ENCODE data around the gene DCAF6. TPM values are rescaled to one million over a fixed set of nuclear protein-coding genes. Genes with fewer than 3 reads are reported as not detected.

Gene DCAF6
- total RNA-seq, 1 donor from 2014 or later = 37.5 TPM

DNA sequence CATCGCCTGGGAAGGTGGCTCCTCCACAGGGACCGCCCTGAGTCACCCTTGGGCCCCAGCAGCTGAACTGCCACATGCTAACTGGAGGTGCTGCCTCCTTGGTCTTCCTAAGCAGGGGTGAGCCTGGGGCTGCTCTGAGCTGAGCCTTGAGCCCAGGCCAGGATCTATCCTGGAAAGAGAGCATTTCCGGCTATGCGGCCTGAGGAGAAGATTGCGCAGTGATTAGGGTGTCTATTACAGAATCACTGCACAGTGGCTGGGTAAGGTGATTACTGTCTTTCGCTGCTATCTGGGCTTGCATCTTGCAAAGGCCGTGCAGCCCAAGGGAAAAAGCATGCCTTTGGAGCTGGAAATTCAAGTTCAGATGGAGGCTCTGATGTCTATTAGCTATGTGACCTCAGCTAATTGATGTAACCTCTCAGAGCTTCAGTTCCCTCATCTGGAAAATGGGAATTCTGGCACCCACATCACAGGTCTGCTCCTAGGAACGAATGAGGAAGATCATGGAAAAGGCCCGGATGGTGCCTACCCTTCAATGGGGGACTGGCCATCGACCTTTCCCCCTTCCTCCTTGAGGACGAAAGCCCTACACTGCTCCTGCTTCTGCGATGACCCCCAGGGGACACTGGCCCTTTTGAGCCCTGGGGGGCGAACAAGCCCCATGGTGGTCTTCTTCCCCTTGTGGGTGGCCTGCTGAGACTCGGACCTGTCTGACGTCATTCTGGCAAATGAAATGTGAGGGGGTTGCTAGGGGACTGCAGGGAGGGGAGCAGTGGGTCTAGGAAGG, 162.2 kb downstream of the DCAF6 start:
- TF ChIP-seq, protein P1, sequence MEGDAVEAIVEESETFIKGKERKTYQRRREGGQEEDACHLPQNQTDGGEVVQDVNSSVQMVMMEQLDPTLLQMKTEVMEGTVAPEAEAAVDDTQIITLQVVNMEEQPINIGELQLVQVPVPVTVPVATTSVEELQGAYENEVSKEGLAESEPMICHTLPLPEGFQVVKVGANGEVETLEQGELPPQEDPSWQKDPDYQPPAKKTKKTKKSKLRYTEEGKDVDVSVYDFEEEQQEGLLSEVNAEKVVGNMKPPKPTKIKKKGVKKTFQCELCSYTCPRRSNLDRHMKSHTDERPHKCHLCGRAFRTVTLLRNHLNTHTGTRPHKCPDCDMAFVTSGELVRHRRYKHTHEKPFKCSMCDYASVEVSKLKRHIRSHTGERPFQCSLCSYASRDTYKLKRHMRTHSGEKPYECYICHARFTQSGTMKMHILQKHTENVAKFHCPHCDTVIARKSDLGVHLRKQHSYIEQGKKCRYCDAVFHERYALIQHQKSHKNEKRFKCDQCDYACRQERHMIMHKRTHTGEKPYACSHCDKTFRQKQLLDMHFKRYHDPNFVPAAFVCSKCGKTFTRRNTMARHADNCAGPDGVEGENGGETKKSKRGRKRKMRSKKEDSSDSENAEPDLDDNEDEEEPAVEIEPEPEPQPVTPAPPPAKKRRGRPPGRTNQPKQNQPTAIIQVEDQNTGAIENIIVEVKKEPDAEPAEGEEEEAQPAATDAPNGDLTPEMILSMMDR (conservative IDR thresholded peaks at IDR 0.05; ENCODE audit: low read depth, low read length) = no peak
- no peak for DNase-seq (ENCODE audit: low read depth)
- no peak overlapping the region for H3K4me3 ChIP-seq (ENCODE audit: low read depth, low read length)

GRCh38 chr1:168099337-168099801, 162.9 kb downstream of the DCAF6 start:
- DNase-seq (ENCODE audit: low read depth) = no peak
- no peak overlapping the region for H3K4me3 ChIP-seq (ENCODE audit: low read depth, low read length)
- TF ChIP-seq, protein P1 (conservative IDR thresholded peaks at IDR 0.05; ENCODE audit: low read depth, low read length) = no peak

DNA sequence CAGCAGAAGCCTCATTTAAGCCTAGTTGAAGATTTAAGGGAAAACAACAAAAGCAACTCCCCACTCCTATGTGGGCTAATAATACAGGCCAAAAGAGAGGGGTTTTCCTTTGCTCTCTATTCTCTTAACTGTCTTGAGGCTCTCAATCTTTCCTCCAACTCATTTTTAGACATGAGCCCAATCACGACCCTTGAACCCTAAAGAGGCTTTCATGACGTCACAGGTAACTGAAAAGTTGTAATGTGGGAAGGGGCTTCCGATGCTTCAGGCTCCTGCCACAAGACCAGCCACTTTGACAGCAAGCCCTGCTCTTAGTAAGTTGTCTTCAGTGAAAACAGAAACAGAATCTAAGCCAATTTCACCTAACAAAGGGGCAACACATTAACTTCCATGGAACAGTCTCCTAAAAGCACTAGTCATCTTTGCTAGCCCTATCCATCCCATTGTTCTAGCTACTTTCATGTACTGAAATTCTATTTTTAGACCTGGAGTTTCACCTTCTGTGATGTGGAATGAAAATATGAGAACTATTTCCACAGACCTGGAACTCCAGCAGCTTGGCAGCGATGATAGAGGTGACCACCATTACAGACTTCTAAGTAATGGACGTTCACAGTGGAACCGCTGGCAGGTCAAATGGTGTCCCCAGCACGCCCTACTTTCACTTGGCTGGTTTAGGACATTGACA, 164.0 kb downstream of the DCAF6 start:
- DNase-seq (ENCODE audit: low read depth) = no peak
- H3K4me3 ChIP-seq (ENCODE audit: low read depth, low read length) = no peak overlapping the region
- TF ChIP-seq, protein P1 (conservative IDR thresholded peaks at IDR 0.05; ENCODE audit: low read depth, low read length) = no peak

DNA sequence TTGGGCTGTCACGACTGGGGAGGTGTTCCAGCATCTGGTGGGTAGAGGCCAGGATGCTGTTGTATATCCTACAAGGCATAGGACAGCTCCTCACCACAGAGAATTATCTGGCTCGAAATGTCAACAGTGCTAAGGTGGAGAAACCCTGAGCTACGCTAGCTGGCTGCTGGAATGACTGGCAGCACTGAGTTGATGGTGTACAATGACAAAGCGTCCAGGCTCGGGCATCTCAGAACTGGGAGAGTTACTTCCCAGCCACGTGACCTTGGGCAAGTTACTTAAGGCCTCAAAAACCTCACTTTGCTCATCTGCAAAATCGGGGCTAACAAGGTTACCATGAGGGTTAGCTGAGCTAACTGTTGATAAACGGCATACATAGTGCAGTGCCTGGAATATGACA, 164.9 kb downstream of the DCAF6 start:
- DNase-seq (ENCODE audit: low read depth) = no peak
- TF ChIP-seq, protein P1 (conservative IDR thresholded peaks at IDR 0.05; ENCODE audit: low read depth, low read length) = no peak
- H3K4me3 ChIP-seq (ENCODE audit: low read depth, low read length) = no peak overlapping the region

- H3K4me3 ChIP-seq (ENCODE audit: low read depth, low read length) = no peak overlapping the region
- TF ChIP-seq, protein P1 (conservative IDR thresholded peaks at IDR 0.05; ENCODE audit: low read depth, low read length) = no peak
- DNase-seq (ENCODE audit: low read depth) = no peak
Measured at GRCh38 chr1:168102487-168102886, 166.0 kb downstream of the DCAF6 start.

- DNase-seq (ENCODE audit: low read depth) = no peak
- H3K4me3 ChIP-seq (ENCODE audit: low read depth, low read length) = no peak overlapping the region
- TF ChIP-seq, protein P1 (conservative IDR thresholded peaks at IDR 0.05; ENCODE audit: low read depth, low read length) = no peak
Measured at GRCh38 chr1:168104535-168104934, 168.1 kb downstream of the DCAF6 start.
